ENCODE measurements around the gene ST8SIA5. TPM values are rescaled to one million over a fixed set of nuclear protein-coding genes. Genes with fewer than 3 reads are reported as not detected.
A peak's percentile ranks its signal among the peaks of the same experiment; 100 is the strongest.
"Not testable (repeated sequence)": the region's sequence is repeated elsewhere in the genome, so short reads cannot be mapped to it uniquely, and the experiment has no call there.

The ST8SIA5 gene
- total RNA-seq = 2.1 TPM

DNA sequence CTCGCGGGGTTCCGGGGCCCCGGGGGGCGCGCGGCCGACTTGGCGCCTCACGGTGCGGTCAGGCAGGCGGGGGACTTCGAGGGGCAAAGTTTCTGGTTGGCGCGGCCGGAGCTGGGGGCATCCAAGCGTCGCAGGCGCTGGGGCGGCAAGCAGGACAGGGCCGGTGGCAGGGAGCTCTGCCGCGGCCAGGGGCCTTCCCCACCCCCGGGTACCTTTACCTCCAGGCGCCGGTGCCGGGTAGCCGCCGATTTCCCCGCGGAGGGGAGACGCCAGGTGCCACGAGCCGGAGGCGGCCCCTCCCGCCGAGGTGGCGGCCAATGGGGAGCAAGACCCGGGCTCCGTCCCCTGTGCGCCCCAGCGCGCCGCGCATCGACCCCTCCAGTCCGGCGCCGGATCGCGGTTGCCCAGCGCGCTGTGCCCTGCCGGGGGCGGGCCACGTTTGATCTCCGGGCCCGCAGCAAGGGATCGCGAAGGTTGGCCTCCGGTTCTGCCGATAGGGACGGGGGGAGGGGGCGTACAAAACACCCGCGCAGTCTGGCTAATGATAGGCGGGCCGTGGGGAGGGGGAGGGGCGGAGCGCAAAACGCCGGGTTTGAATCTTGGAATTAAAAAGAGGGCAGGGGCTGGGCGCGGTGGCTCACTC lies at the start of gene ST8SIA5:
Gene ST8SIA5, minus strand, starts transcription at position 495 of the 643 bp plus-strand sequence. CDS start 545 bp downstream, outside the sequence.
- H3K9me3 ChIP-seq (ENCODE audit: control insufficient read depth in 3 of 3, low read length in 3 of 3) = no peaks in the 10 kb centered on the region
- peak within 1 kb of the TSS; percentile 54 to 72 (median 61) for H3K4me3 ChIP-seq (ENCODE audit: low read length in 3 of 3)
- no peaks in the 10 kb centered on the region for H3K36me3 ChIP-seq (ENCODE audit: control insufficient read depth in 3 of 3, insufficient read depth in 3 of 3, low read length in 3 of 3)
- H3K9ac ChIP-seq (ENCODE audit: low read depth in 1 of 3, low read length in 3 of 3) = peak within 1 kb of the TSS; percentile 59 to 75 (median 75)
- H3K4me1 ChIP-seq (ENCODE audit: control insufficient read depth in 3 of 3, insufficient read depth in 3 of 3, low read length in 3 of 3) = peaks cover 0 to 45% (median 25%) of the 10 kb centered on the region in 3 donors
- peak within 1 kb of the TSS; percentile 81 for H3K27ac ChIP-seq (ENCODE audit: low read depth, low read length)
- peaks cover 3 to 5% (median 4%) of the 10 kb centered on the region in 3 donors for H3K27me3 ChIP-seq (ENCODE audit: control insufficient read depth in 3 of 3, insufficient read depth in 3 of 3, low read length in 3 of 3)

- not testable (repeated sequence) for H3K36me3 ChIP-seq (ENCODE audit: control insufficient read depth in 3 of 3, insufficient read depth in 3 of 3, low read length in 3 of 3); H3K4me1 ChIP-seq (ENCODE audit: control insufficient read depth in 3 of 3, insufficient read depth in 3 of 3, low read length in 3 of 3); H3K27me3 ChIP-seq (ENCODE audit: control insufficient read depth in 3 of 3, insufficient read depth in 3 of 3, low read length in 3 of 3); H3K9ac ChIP-seq (ENCODE audit: low read depth in 1 of 3, low read length in 3 of 3); H3K9me3 ChIP-seq (ENCODE audit: control insufficient read depth in 3 of 3, low read length in 3 of 3); H3K27ac ChIP-seq (ENCODE audit: low read depth, low read length); H3K4me3 ChIP-seq (ENCODE audit: low read length in 3 of 3)
These were observed 39.1 kb upstream of the ST8SIA5 start for GRCh38 chr18:46795945-46796344.

DNA sequence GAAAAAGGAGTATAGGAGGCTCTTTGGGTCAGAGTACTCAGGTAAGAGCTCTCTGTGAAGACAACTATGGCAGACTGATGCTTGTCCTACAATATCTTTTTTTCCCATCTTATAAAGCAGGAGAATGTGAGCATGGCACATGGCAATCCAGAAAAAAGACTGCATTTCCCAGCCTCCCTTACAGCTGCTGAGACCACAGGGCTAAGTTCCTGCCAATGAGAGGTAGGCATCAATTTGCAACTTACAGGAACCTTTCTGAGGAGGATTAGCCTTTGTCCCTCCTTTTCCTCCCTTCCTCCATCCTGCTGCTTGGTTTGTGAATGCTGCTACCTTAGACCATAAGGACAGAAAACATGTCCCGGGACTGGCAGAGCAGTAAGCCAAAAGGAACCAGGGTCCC lies 37.8 kb upstream of the ST8SIA5 start:
- no peak overlapping the region for H3K27ac ChIP-seq (ENCODE audit: low read depth, low read length)
- no peaks in the 10 kb centered on the region for H3K9me3 ChIP-seq (ENCODE audit: control insufficient read depth in 3 of 3, low read length in 3 of 3)
- no peaks in the 10 kb centered on the region for H3K4me1 ChIP-seq (ENCODE audit: control insufficient read depth in 3 of 3, insufficient read depth in 3 of 3, low read length in 3 of 3)
- H3K4me3 ChIP-seq (ENCODE audit: low read length in 3 of 3) = no peak overlapping the region
- no peak overlapping the region for H3K9ac ChIP-seq (ENCODE audit: low read depth in 1 of 3, low read length in 3 of 3)
- no peaks in the 10 kb centered on the region for H3K27me3 ChIP-seq (ENCODE audit: control insufficient read depth in 3 of 3, insufficient read depth in 3 of 3, low read length in 3 of 3)
- H3K36me3 ChIP-seq (ENCODE audit: control insufficient read depth in 3 of 3, insufficient read depth in 3 of 3, low read length in 3 of 3) = no peaks in the 10 kb centered on the region

- Histone ChIP-seq H3K9me3 (ENCODE audit: control insufficient read depth in 3 of 3, low read length in 3 of 3) (no peaks in the 10 kb centered on the region), H3K4me3 (ENCODE audit: low read length in 3 of 3) (no peak overlapping the region), H3K9ac (ENCODE audit: low read depth in 1 of 3, low read length in 3 of 3) (no peak overlapping the region), H3K27ac (ENCODE audit: low read depth, low read length) (no peak overlapping the region), H3K27me3 (ENCODE audit: control insufficient read depth in 3 of 3, insufficient read depth in 3 of 3, low read length in 3 of 3) (no peaks in the 10 kb centered on the region), H3K36me3 (ENCODE audit: control insufficient read depth in 3 of 3, insufficient read depth in 3 of 3, low read length in 3 of 3) (no peaks in the 10 kb centered on the region), H3K4me1 (ENCODE audit: control insufficient read depth in 3 of 3, insufficient read depth in 3 of 3, low read length in 3 of 3) (no peaks in the 10 kb centered on the region)
These were observed 36.7 kb upstream of the ST8SIA5 start for GRCh38 chr18:46793565-46793964.

DNA sequence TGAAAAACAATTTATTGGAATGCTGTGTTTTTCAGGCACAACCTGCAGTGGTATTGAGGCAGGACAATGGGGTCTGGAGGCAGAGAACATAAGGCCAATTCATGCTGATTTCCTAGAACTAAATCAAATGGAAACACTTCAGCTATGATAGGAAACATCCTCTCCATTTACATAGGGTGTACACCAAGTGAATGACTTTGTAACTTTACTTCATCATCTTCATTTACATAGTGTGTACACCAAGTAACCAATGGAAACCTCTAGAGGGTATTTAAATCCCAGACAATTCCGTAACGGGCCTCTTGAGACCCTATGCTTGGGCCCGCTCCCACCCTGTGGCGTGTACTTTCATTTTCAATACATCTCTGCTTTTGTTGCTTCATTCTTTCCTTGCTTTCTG lies 32.2 kb upstream of the ST8SIA5 start:
- H3K4me3 ChIP-seq (ENCODE audit: low read length in 3 of 3) = no peak overlapping the region
- peaks cover 0 to 2% (median 0%) of the 10 kb centered on the region in 3 donors for H3K9me3 ChIP-seq (ENCODE audit: control insufficient read depth in 3 of 3, low read length in 3 of 3)
- H3K27me3 ChIP-seq (ENCODE audit: control insufficient read depth in 3 of 3, insufficient read depth in 3 of 3, low read length in 3 of 3) = no peaks in the 10 kb centered on the region
- no peak overlapping the region for H3K9ac ChIP-seq (ENCODE audit: low read depth in 1 of 3, low read length in 3 of 3)
- no peaks in the 10 kb centered on the region for H3K4me1 ChIP-seq (ENCODE audit: control insufficient read depth in 3 of 3, insufficient read depth in 3 of 3, low read length in 3 of 3)
- no peak overlapping the region for H3K27ac ChIP-seq (ENCODE audit: low read depth, low read length)
- H3K36me3 ChIP-seq (ENCODE audit: control insufficient read depth in 3 of 3, insufficient read depth in 3 of 3, low read length in 3 of 3) = no peaks in the 10 kb centered on the region

- H3K27me3 ChIP-seq (ENCODE audit: control insufficient read depth in 3 of 3, insufficient read depth in 3 of 3, low read length in 3 of 3) = no peaks in the 10 kb centered on the region
- peaks cover 0 to 2% (median 0%) of the 10 kb centered on the region in 3 donors for H3K9me3 ChIP-seq (ENCODE audit: control insufficient read depth in 3 of 3, low read length in 3 of 3)
- no peak overlapping the region for H3K27ac ChIP-seq (ENCODE audit: low read depth, low read length)
- H3K9ac ChIP-seq (ENCODE audit: low read depth in 1 of 3, low read length in 3 of 3) = no peak overlapping the region
- H3K4me3 ChIP-seq (ENCODE audit: low read length in 3 of 3) = no peak overlapping the region
- H3K4me1 ChIP-seq (ENCODE audit: control insufficient read depth in 3 of 3, insufficient read depth in 3 of 3, low read length in 3 of 3) = no peaks in the 10 kb centered on the region
- no peaks in the 10 kb centered on the region for H3K36me3 ChIP-seq (ENCODE audit: control insufficient read depth in 3 of 3, insufficient read depth in 3 of 3, low read length in 3 of 3)
These were observed 30.8 kb upstream of the ST8SIA5 start for GRCh38 chr18:46787674-46788073.

GRCh38 chr18:46772357-46772756 lies 15.5 kb upstream of the ST8SIA5 start:
- no peak overlapping the region for H3K27ac ChIP-seq (ENCODE audit: low read depth, low read length)
- H3K27me3 ChIP-seq (ENCODE audit: control insufficient read depth in 3 of 3, insufficient read depth in 3 of 3, low read length in 3 of 3) = no peaks in the 10 kb centered on the region
- H3K4me3 ChIP-seq (ENCODE audit: low read length in 3 of 3) = no peak overlapping the region
- peaks cover 11 to 36% (median 28%) of the 10 kb centered on the region in 3 donors for H3K4me1 ChIP-seq (ENCODE audit: control insufficient read depth in 3 of 3, insufficient read depth in 3 of 3, low read length in 3 of 3)
- no peaks in the 10 kb centered on the region for H3K9me3 ChIP-seq (ENCODE audit: control insufficient read depth in 3 of 3, low read length in 3 of 3)
- no peaks in the 10 kb centered on the region for H3K36me3 ChIP-seq (ENCODE audit: control insufficient read depth in 3 of 3, insufficient read depth in 3 of 3, low read length in 3 of 3)
- no peak overlapping the region for H3K9ac ChIP-seq (ENCODE audit: low read depth in 1 of 3, low read length in 3 of 3)

- Histone ChIP-seq H3K27ac (ENCODE audit: low read depth, low read length) (no peak overlapping the region), H3K4me3 (ENCODE audit: low read length in 3 of 3) (no peak overlapping the region), H3K27me3 (ENCODE audit: control insufficient read depth in 3 of 3, insufficient read depth in 3 of 3, low read length in 3 of 3) (no peaks in the 10 kb centered on the region), H3K4me1 (ENCODE audit: control insufficient read depth in 3 of 3, insufficient read depth in 3 of 3, low read length in 3 of 3) (peaks cover 11 to 36% (median 28%) of the 10 kb centered on the region in 3 donors), H3K9ac (ENCODE audit: low read depth in 1 of 3, low read length in 3 of 3) (no peak overlapping the region), H3K36me3 (ENCODE audit: control insufficient read depth in 3 of 3, insufficient read depth in 3 of 3, low read length in 3 of 3) (no peaks in the 10 kb centered on the region), H3K9me3 (ENCODE audit: control insufficient read depth in 3 of 3, low read length in 3 of 3) (no peaks in the 10 kb centered on the region)
These were observed 14.3 kb upstream of the ST8SIA5 start for GRCh38 chr18:46771141-46771540.

- Histone ChIP-seq H3K36me3 (ENCODE audit: control insufficient read depth in 3 of 3, insufficient read depth in 3 of 3, low read length in 3 of 3) (no peaks in the 10 kb centered on the region), H3K9ac (ENCODE audit: low read depth in 1 of 3, low read length in 3 of 3) (no peak overlapping the region), H3K9me3 (ENCODE audit: control insufficient read depth in 3 of 3, low read length in 3 of 3) (no peaks in the 10 kb centered on the region), H3K27me3 (ENCODE audit: control insufficient read depth in 3 of 3, insufficient read depth in 3 of 3, low read length in 3 of 3) (no peaks in the 10 kb centered on the region), H3K27ac (ENCODE audit: low read depth, low read length) (no peak overlapping the region), H3K4me1 (ENCODE audit: control insufficient read depth in 3 of 3, insufficient read depth in 3 of 3, low read length in 3 of 3) (peaks cover 11 to 36% (median 28%) of the 10 kb centered on the region in 3 donors), H3K4me3 (ENCODE audit: low read length in 3 of 3) (no peak overlapping the region)
These were observed 13.9 kb upstream of the ST8SIA5 start for GRCh38 chr18:46770708-46771107.

DNA sequence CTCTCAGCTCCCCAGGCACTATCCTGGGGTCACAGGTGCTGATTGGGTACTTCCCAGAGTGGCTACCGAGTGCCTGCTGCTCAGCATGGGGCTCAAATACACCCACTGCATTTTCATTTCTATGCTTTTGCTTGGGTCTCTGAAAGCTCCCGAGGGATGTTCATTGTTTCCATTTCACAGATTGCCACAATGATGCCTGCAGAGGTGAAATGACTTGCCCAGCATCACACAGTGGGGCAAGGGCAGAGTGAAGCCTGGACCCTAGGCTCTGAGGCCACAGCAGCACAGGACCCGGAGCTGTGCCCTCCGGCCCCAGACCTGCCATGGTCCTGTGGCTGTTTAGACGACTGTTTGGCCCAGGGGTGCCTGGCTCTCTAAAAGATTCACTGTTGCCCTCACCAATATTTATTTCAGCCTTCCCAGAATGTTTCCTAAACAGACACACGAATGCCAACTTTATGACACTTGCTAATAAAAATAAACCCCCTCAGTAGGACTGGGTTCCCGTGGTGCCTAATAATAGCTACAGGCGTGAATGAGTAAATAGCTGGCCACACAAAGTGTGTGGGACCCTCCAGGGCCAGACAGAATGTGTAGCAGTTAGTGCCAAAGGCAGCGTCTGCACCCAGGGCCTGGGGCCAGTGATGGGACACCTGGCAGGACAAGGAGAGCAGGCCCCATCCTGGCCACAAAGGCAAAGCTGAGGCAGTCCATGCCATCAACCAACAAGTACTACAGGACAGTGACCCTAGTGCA lies 11.5 kb upstream of the ST8SIA5 start:
- peak overlapping the region in 2 of 3 donors; percentile 45 to 69 for H3K9ac ChIP-seq (ENCODE audit: low read depth in 1 of 3, low read length in 3 of 3)

More for the DNA sequence above, 11.5 kb upstream of the ST8SIA5 start:
- H3K36me3 ChIP-seq (ENCODE audit: control insufficient read depth in 3 of 3, insufficient read depth in 3 of 3, low read length in 3 of 3) = no peaks in the 10 kb centered on the region
- peaks cover 11 to 36% (median 28%) of the 10 kb centered on the region in 3 donors for H3K4me1 ChIP-seq (ENCODE audit: control insufficient read depth in 3 of 3, insufficient read depth in 3 of 3, low read length in 3 of 3)
- H3K9me3 ChIP-seq (ENCODE audit: control insufficient read depth in 3 of 3, low read length in 3 of 3) = no peaks in the 10 kb centered on the region
- no peak overlapping the region for H3K4me3 ChIP-seq (ENCODE audit: low read length in 3 of 3)
- peak overlapping the region; percentile 94 for H3K27ac ChIP-seq (ENCODE audit: low read depth, low read length)
- H3K27me3 ChIP-seq (ENCODE audit: control insufficient read depth in 3 of 3, insufficient read depth in 3 of 3, low read length in 3 of 3) = no peaks in the 10 kb centered on the region

Measured in skeletal muscle tissue (tissue), 4 donors.